GM18507 (cell line): ENCODE results near the gene GUK1.

ENCODE experiments used
- DNase-seq: peaks from one replicate; pipeline ENCODE4 v3.0.0; 2011; ENCODE audit warnings: low read depth; ENCODE audit not compliant: insufficient read length; ENCODE audit errors: extremely low spot score
- FAIRE-seq: peaks from 2 replicates; lab custom pipeline; 2011; peaks lifted over from hg19 to GRCh38; lab: Jason Lieb, UNC

GUK1 gene

GRCh38 chr1:228120857-228121489, 19.1 kb upstream of the GUK1 start:
- FAIRE-seq (no peak), DNase-seq (no peak)

GRCh38 chr1:228122921-228123441, 17.1 kb upstream of the GUK1 start:
- FAIRE-seq (no peak), DNase-seq (no peak)

GRCh38 chr1:228123505-228123904, 16.6 kb upstream of the GUK1 start:
- FAIRE-seq (no peak), DNase-seq (no peak)

- FAIRE-seq (no peak), DNase-seq (no peak)
These were observed 14.9 kb upstream of the GUK1 start for GRCh38 chr1:228125185-228125584.

- DNase-seq: no peak
- FAIRE-seq: no peak
These were observed 8.3 kb upstream of the GUK1 start for GRCh38 chr1:228131766-228132165.

- no peak for DNase-seq
- FAIRE-seq: no peak
These were observed 5.5 kb upstream of the GUK1 start for GRCh38 chr1:228134591-228134990.

GRCh38 chr1:228136901-228137300, 3.2 kb upstream of the GUK1 start:
- no peak for DNase-seq
- FAIRE-seq: no peak

GRCh38 chr1:228139406-228139930, 611 bp upstream of the GUK1 start:
- FAIRE-seq: no peak
- DNase-seq: no peak

GRCh38 chr1:228140724-228141225, 696 bp downstream of the GUK1 start:
- FAIRE-seq (peak; percentile 24), DNase-seq (no peak)

GRCh38 chr1:228141226-228142044, 1.4 kb downstream of the GUK1 start:
- FAIRE-seq (peak; percentile 35), DNase-seq (peak; percentile 18)

GRCh38 chr1:228142155-228142691, 2.1 kb downstream of the GUK1 start:
- DNase-seq: no peak
- no peak for FAIRE-seq

- FAIRE-seq: no peak
- no peak for DNase-seq
These were observed 2.6 kb downstream of the GUK1 start for GRCh38 chr1:228142701-228143136.

- FAIRE-seq: no peak
These were observed 3.6 kb downstream of the GUK1 start for GRCh38 chr1:228143480-228144192.

GRCh38 chr1:228144193-228144992, 4.3 kb downstream of the GUK1 start:
- no peak for FAIRE-seq
- no peak for DNase-seq

More at GRCh38 chr1:228143480-228144192, 3.6 kb downstream of the GUK1 start:
- no peak for DNase-seq

GRCh38 chr1:228144993-228145343, 4.9 kb downstream of the GUK1 start:
- DNase-seq (no peak), FAIRE-seq (no peak)

GRCh38 chr1:228145463-228146416, 5.7 kb downstream of the GUK1 start:
- no peak for FAIRE-seq
- DNase-seq: no peak

GRCh38 chr1:228146417-228147150, 6.5 kb downstream of the GUK1 start:
- FAIRE-seq: no peak

More at GRCh38 chr1:228146417-228147150, 6.5 kb downstream of the GUK1 start:
- DNase-seq: no peak
